Stimulated activated CD4-positive, alpha-beta T cell treated with anti-CD3 and anti-CD28 coated beads, Interleukin-12 subunit alpha, Interleukin-12 subunit beta, amount 100 ng/mL, for 48 hours (primary cell): ENCODE measurements around the gene SYMPK.

Experiments
- DNase-seq, 3 donors: peaks; one replicate each; pipeline ENCODE4 v3.0.0-alpha.2; 2020; ENCODE audit warnings: low read depth in 2 of 3, low spot score in 1 of 3

The SYMPK gene

DNA sequence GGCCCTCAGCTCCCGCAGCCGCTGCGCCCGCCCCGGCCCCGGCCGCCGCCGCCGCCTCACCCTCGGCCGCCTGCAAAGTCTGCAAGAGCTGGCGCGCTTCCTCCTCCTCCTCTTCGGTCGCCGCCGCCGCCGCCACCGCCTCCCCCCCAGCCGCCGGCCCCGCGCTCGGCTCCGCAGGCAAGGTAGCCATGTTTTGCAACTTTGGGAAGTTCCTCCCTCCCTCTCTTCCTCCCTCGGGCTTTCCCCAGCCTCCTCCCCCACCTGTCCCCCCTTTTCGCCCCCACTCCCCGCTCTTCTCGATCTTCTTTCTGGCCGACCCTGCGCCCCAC lies 94.3 kb downstream of the SYMPK start:
- DNase-seq: no peak

DNA sequence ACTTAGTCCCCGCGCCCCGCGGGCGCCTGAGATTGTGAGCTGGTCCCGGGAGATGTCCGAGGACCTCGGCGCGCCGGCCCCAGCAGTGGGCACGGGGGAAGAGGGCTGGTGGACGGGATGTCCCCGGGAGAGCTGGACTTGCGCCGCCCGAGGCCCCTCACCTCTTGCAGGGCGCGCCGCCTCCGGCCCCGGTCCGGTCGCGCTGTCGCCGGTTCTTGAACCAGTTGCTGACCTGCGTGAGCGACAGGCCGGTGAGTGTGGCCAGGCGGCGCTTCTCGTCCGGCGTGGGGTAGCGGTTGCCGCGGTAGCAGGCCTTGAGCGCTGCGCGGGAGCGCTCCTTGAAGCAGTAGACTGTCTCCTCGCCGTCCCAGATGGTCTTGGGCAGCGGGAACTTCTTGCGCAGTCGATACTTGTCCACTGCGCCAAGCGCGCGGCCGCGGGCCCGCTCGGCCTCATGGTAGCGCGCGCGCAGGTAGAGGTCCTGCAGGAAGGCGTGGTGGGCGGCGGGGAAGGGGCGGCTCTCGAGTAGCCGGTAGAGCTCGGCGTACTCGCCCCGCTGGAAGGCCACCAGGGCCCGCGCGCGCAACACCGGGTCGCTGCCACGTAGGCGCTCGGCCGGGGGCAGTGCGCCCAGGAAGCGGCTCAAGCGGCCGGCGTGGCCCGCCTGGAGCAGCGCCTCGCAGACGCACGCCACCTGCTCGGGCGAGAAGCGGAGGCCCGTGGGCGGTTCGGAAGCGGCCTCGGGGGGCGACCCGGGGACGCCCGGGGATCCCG lies 94.9 kb downstream of the SYMPK start:
- no peak for DNase-seq

DNA sequence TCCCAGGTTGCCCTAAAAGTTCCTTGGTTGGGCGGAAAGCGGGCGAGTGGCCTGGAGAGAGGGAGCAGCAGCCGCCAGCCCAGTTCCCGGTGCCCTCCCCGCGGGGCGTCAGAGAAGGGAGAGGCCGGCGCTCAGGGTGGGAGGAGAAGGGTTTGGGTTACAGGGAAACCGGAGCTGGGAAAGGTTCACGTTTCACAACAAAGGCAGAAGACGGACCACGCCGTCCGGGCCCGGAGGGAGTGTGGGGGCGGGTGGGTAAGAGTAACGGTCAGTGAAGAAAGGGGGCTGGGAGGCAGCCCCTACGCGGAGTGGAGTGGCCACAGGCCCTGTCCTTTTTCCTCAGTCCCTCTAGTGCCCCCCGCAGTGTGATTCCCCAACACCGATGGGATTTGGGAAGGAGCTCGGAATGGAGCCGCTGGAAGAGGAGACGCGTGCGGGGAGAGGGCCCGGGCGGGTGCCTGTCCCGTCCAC lies 95.5 kb downstream of the SYMPK start:
- DNase-seq: no peak

DNA sequence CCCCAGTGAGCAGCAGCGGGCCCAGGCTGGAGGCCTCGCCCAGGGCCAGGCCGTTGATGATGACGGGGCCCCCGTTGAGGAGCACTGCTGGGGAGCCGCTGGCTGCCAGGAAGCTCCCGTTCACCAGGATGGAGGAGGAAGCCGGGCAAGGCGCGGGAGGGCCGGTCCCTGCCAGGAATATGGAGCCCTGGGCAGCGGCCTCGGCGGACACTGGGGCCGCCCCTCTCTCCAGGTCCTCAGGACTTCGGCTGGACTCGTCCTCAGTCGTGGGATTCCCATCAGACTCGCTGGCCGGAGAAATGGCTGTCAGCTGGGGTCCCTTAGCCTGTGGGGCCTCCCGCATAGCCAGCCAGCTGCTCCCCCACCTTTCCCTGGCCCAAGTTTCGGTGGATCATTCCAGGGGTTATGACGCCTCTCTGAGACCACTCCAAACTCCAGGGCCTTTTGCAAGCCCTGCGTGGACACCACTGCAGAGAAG lies 96.0 kb downstream of the SYMPK start:
- no peak for DNase-seq

DNA sequence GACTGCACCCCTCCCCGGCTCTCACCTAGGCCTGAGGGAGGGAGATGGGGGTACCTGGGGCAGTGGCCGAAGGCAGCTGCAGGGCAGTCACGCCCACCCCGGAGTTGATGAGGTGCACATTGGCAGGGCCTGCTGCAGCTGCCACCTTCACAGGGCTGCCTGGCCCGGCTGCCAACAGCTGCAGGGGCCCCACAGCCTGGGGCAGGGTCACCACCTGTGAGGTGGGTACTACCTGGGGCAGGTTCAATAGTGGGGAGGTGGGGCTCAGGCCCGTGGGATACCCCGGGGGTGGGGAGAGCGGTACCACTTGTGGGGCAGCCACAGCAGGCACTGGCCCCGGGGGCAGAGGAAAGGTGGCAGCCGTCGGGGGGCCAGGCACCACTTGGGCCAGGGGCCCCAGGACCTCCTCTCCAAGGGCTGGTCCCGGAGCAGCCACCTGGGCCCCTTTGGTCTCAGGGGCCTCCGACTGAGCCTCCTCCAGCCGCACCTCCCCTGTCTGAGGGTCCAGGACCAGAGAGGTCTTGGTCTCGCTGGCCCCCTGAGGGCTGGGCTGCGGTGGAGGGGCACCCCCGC lies 96.6 kb downstream of the SYMPK start:
- DNase-seq: no peak

DNA sequence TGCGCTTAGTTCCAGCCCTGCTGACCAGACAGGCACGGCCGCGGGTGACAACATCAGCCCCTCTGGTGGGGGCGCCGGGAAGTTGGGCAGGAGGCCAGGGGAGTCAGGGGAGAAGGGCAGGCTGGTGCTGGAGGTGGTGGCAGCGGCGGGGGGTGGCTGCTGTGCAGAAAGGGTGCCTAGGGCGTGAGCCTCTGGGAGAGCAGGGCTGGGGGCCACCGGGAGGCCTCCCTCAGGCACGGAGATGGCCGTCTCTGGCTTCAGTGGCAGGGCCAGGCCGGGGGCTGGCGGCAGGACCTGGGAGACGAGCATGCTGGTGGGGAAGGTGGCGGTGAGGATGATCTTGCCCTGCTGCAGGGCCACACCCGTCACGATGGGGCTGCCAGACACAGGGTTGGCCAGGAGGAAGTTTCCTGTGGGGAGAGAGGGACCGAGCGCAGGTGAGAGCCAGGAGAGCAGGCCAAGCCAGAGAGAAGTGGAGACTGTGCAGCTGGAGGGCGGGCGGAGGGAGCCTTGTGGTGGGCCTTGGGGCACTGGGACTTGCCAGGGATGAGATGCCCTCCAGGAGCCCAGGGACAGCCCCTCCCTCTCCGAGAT lies 97.1 kb downstream of the SYMPK start:
- no peak for DNase-seq
